IPS-15b (cell line): ENCODE results near the gene INPP4B.

ENCODE experiments used
- H3K27me3 ChIP-seq: one replicate; pipeline ENCODE4 v1.6.1; 2013; ENCODE audit warnings: low read length; ENCODE audit not compliant: control insufficient read depth, insufficient read depth
- H3K36me3 ChIP-seq: one replicate; pipeline ENCODE4 v1.6.1; 2013; ENCODE audit warnings: low read length; ENCODE audit not compliant: control insufficient read depth, insufficient read depth
- H3K4me1 ChIP-seq: one replicate; pipeline ENCODE4 v1.6.1; 2013; ENCODE audit warnings: mild to moderate bottlenecking, low read length; ENCODE audit not compliant: control insufficient read depth, insufficient read depth
- H3K4me3 ChIP-seq: one replicate; pipeline ENCODE4 v1.5.1; 2013; ENCODE audit warnings: low read depth, low read length
- H3K9ac ChIP-seq: one replicate; pipeline ENCODE4 v1.6.1; 2013; ENCODE audit warnings: low read depth, mild to moderate bottlenecking, low read length
- H3K9me3 ChIP-seq: one replicate; pipeline ENCODE4 v1.6.1; 2013; ENCODE audit warnings: mild to moderate bottlenecking, low read length; ENCODE audit not compliant: control insufficient read depth, insufficient read depth

Gene INPP4B

DNA sequence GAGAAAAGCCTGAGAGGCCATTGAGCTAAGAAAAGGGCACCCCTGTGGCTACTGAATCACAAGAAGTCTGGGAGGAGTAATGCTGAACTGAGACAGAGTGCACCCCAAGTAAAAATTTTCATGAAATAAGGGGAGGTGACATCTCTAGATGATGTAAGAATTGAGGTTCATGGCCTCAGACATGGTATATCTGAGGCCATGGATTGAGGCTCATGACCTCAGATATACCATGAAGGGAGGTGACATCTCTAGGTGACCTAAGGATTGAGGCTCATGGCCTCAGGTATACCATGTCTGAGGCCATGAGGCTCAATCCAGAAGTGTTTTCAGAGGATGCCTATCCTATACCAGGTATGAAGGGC, 560.9 kb downstream of the INPP4B start:
- no peaks in the 10 kb centered on the region for H3K27me3 ChIP-seq

DNA sequence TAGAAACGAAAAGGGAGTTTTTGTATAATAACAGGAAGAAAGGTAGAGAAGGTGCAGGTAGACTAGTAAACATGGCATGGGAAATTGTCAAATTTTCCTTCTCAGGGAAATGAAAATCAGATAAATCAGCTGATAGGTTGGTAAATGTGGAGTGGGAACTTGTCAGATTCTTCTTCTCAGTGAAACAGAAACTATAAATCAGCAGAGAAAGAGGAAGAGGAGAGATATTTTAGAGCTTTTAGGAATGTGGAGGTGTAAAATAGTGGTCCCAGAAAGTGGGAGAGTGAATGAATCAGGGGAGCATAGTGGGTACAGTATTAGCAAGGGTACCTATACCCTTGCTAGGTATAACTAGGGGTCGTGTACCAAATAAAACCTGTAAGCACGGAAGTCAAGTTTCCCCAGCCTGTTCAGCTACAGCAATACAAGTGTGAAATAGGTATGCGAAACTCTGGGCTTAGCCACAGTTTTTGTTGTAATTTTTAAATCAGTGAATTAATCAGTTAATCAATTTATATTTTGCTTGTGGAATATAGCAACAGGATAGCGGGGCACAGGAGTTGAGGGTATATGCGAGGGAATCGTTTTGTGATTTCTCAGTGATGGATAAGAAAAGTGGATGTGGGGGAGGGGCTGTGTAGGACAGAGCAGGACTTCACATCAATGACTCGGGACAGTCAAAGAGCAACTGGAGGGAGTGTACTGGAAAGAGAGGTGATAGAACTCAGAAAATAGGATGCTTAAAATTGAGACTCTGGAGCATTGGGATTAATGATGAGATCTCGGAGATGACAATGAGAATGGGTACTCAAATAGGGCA, 561.5 kb downstream of the INPP4B start:
- Histone ChIP-seq H3K9ac (no peak overlapping the region), H3K4me3 (no peak overlapping the region), H3K36me3 (no peaks in the 10 kb centered on the region), H3K27me3 (no peaks in the 10 kb centered on the region), H3K4me1 (no peaks in the 10 kb centered on the region), H3K9me3 (no peaks in the 10 kb centered on the region)

More for the DNA sequence above, 560.9 kb downstream of the INPP4B start:
- H3K9me3 ChIP-seq = no peaks in the 10 kb centered on the region
- H3K36me3 ChIP-seq = no peaks in the 10 kb centered on the region
- H3K4me3 ChIP-seq = no peak overlapping the region
- H3K9ac ChIP-seq = no peak overlapping the region
- H3K4me1 ChIP-seq = no peaks in the 10 kb centered on the region

GRCh38 chr4:142282870-142283431, 563.1 kb downstream of the INPP4B start:
- Histone ChIP-seq H3K9ac (no peak overlapping the region), H3K27me3 (no peaks in the 10 kb centered on the region), H3K9me3 (no peaks in the 10 kb centered on the region), H3K36me3 (no peaks in the 10 kb centered on the region), H3K4me3 (no peak overlapping the region), H3K4me1 (no peaks in the 10 kb centered on the region)

DNA sequence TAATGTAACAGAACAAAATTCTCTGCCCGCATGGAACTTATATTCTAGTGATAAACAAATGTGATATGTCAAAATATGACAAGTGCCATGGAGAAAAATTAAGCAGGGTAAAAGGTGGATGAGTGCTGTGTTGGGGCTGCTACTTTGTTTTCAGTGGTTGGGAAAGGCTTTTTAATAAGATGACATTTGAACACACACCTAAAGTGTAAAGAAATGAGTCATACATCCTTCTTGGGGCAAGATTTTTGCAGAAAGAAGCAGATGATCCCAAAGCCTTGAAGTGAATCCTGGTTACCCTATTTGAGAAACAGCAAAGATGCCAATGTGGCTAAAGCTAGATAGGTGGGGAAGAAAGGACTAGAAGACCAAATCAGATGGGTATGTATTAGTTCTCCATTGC, 564.1 kb downstream of the INPP4B start:
- no peak overlapping the region for H3K4me3 ChIP-seq
- no peak overlapping the region for H3K9ac ChIP-seq
- no peaks in the 10 kb centered on the region for H3K9me3 ChIP-seq
- no peaks in the 10 kb centered on the region for H3K36me3 ChIP-seq
- no peaks in the 10 kb centered on the region for H3K4me1 ChIP-seq
- H3K27me3 ChIP-seq = no peaks in the 10 kb centered on the region

DNA sequence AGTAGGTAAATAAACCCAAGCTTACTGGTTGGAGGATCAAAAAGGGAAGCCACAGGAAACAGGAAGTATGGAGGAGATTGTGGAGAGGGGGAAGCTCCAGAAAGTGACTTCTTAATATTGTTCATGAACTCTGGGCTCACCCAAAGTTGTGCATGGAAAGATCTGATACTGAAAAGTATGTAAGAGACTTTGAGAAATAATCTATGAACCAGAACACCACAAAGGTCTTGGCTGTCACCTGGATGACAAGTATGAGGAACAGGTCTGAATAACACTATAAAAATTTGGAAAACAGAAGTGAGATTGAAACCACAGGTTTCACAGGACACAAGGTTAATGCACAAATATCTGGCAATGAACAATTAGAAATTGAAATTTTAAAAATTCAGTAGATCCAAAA, 567.4 kb downstream of the INPP4B start:
- H3K9ac ChIP-seq = no peak overlapping the region
- H3K36me3 ChIP-seq = no peaks in the 10 kb centered on the region
- H3K27me3 ChIP-seq = no peaks in the 10 kb centered on the region
- H3K9me3 ChIP-seq = no peaks in the 10 kb centered on the region
- no peak overlapping the region for H3K4me3 ChIP-seq
- no peaks in the 10 kb centered on the region for H3K4me1 ChIP-seq

GRCh38 chr4:142278171-142278570, 567.9 kb downstream of the INPP4B start:
- H3K36me3 ChIP-seq = no peaks in the 10 kb centered on the region
- no peaks in the 10 kb centered on the region for H3K4me1 ChIP-seq
- H3K27me3 ChIP-seq = no peaks in the 10 kb centered on the region

GRCh38 chr4:142274137-142274536, 572.0 kb downstream of the INPP4B start:
- Histone ChIP-seq H3K9ac (no peak overlapping the region), H3K4me1 (peaks cover 2% of the 10 kb centered on the region), H3K4me3 (no peak overlapping the region)

More at GRCh38 chr4:142278171-142278570, 567.9 kb downstream of the INPP4B start:
- H3K9me3 ChIP-seq = no peaks in the 10 kb centered on the region
- no peak overlapping the region for H3K4me3 ChIP-seq
- H3K9ac ChIP-seq = no peak overlapping the region

DNA sequence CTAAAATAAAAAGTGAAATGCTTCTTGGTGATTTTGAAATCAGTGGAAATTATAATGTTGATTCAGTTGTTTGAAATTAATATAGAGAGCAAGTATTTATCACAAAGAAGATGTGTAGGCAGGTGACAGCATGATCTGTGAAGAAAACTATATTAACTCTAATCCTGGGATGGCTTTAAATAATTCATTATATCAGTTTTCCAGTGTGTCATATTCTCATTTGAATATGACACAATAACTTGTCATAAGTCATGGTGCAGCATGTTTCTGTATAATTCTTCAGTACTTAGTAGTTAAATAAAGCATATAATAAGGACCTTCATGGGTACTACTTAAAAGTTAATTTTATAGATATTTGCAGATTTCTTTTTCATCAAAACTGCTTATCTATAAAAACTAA, 573.6 kb downstream of the INPP4B start:
- Histone ChIP-seq H3K27me3 (no peaks in the 10 kb centered on the region), H3K9ac (no peak overlapping the region), H3K9me3 (no peaks in the 10 kb centered on the region), H3K36me3 (no peaks in the 10 kb centered on the region), H3K4me3 (no peak overlapping the region), H3K4me1 (peaks cover 8% of the 10 kb centered on the region)

More at GRCh38 chr4:142274137-142274536, 572.0 kb downstream of the INPP4B start:
- H3K36me3 ChIP-seq = no peaks in the 10 kb centered on the region
- no peaks in the 10 kb centered on the region for H3K27me3 ChIP-seq
- no peaks in the 10 kb centered on the region for H3K9me3 ChIP-seq

GRCh38 chr4:142271832-142272231, 574.3 kb downstream of the INPP4B start:
- H3K4me1 ChIP-seq = peaks cover 8% of the 10 kb centered on the region
- H3K9me3 ChIP-seq = no peaks in the 10 kb centered on the region
- no peaks in the 10 kb centered on the region for H3K27me3 ChIP-seq
- H3K4me3 ChIP-seq = no peak overlapping the region
- no peak overlapping the region for H3K9ac ChIP-seq
- no peaks in the 10 kb centered on the region for H3K36me3 ChIP-seq

DNA sequence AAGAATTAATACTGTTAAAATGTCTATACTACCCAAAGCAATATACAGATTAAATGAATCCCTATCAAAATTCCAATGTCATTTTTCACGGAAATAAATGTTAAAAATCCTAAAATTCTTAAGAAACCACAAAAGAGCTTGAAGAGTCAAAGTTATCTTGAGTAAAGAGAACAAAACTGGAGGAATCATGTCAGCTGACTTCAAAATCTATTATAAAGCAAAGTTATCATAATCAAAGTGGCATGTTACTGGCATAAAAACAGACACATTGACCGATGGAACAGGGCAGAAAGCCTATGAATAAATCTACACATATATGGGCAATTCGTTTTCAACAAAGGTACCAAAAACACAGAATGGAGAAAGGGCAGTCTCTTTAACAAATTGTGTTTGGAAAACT, 579.0 kb downstream of the INPP4B start:
- H3K27me3 ChIP-seq = no peaks in the 10 kb centered on the region
- H3K9ac ChIP-seq = no peak overlapping the region
- H3K4me1 ChIP-seq = peaks cover 8% of the 10 kb centered on the region
- no peaks in the 10 kb centered on the region for H3K9me3 ChIP-seq
- H3K36me3 ChIP-seq = no peaks in the 10 kb centered on the region
- no peak overlapping the region for H3K4me3 ChIP-seq

DNA sequence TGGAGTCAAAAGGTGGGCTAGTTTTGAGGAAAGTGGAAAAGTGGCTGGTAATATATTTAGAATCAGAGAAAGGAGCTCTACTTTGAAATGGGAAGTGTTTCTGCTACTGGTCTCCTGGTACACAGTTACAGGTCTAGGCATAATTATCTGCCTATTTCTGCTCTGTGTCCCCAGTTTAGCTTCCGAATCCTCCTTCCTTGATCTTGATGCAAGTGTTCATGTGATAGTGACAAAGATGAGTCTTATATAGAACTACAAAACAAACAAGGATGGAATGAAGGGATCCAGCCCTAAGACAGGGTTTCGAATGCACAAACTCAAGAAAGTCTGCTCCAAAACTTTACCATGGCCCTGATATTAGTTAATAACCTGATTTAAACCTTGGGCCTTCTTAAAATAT, 580.2 kb downstream of the INPP4B start:
- H3K4me3 ChIP-seq = no peak overlapping the region
- H3K4me1 ChIP-seq = peaks cover 8% of the 10 kb centered on the region
- no peaks in the 10 kb centered on the region for H3K36me3 ChIP-seq
- no peaks in the 10 kb centered on the region for H3K27me3 ChIP-seq
- no peaks in the 10 kb centered on the region for H3K9me3 ChIP-seq
- H3K9ac ChIP-seq = no peak overlapping the region

DNA sequence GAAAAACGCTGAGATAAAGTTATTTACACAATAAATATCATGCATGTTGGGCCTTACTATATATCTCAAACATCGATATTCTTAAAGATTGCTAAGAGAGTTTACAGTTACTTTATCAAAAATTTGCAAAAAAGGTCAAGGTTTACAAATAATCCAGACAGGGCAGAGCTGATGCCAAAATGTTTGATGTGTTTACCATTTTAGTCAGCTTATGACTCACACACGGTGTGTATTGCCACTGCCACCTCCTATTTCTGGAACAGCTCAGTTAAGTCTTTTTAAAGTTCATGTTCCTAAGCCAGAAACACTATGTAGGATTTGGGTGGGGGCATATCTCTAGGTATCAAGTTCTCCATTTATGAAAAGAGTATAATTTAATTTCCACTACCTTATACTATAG, 580.6 kb downstream of the INPP4B start:
- H3K4me1 ChIP-seq = peaks cover 8% of the 10 kb centered on the region
- no peak overlapping the region for H3K4me3 ChIP-seq
- no peaks in the 10 kb centered on the region for H3K9me3 ChIP-seq
- H3K36me3 ChIP-seq = no peaks in the 10 kb centered on the region
- H3K27me3 ChIP-seq = no peaks in the 10 kb centered on the region
- H3K9ac ChIP-seq = no peak overlapping the region
